HEK293 (cell line): ENCODE results near the gene ADK.

Experiments
- HOXA7 ChIP-seq: sonication (generic); formaldehyde crosslinking; IDR thresholded peaks from 2 replicates; pipeline ENCODE4 v1.8.1; 2022; ENCODE audit warnings: missing genetic modification reagents, borderline replicate concordance
- TF ChIP-seq, protein P1 (sequence below): fragments of 450-650 bp; formaldehyde crosslinking; IDR thresholded peaks from 2 replicates; pipeline ENCODE4 v1.5.1; 2016; ENCODE audit warnings: missing biosample characterization, missing genetic modification characterization

DNA sequence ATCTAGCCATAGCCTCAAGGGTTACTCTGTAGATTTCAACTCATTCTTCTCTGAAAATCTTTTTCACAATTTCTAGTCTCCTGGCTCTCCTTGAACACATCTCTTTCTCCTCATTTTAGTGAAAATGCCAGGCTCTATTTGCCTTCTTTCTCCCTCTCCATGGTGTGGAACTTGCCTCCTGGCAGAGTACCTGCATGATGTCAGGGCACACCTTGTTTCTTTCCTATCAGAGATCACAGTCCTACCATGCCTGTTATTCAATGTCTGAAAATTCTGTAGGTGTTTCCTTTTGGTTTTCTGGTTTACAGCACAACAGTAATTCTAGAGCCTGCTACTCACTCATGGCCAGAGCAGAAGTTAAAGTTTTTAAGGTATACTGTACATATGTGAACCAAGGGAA, 237.8 kb downstream of the ADK start:
- no peak for TF ChIP-seq HOXA7 (CRISPR knock-in tag)
- TF ChIP-seq, protein P1, sequence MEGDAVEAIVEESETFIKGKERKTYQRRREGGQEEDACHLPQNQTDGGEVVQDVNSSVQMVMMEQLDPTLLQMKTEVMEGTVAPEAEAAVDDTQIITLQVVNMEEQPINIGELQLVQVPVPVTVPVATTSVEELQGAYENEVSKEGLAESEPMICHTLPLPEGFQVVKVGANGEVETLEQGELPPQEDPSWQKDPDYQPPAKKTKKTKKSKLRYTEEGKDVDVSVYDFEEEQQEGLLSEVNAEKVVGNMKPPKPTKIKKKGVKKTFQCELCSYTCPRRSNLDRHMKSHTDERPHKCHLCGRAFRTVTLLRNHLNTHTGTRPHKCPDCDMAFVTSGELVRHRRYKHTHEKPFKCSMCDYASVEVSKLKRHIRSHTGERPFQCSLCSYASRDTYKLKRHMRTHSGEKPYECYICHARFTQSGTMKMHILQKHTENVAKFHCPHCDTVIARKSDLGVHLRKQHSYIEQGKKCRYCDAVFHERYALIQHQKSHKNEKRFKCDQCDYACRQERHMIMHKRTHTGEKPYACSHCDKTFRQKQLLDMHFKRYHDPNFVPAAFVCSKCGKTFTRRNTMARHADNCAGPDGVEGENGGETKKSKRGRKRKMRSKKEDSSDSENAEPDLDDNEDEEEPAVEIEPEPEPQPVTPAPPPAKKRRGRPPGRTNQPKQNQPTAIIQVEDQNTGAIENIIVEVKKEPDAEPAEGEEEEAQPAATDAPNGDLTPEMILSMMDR = no peak
